CD4-positive, alpha-beta T cell (primary cell): ENCODE measurements around the gene SGMS2. TPM values are rescaled to one million over a fixed set of nuclear protein-coding genes. Genes with fewer than 3 reads are reported as not detected.
"Not testable (repeated sequence)": the region's sequence is repeated elsewhere in the genome, so short reads cannot be mapped to it uniquely, and the experiment has no call there.

Source experiments
- ATAC-seq: fragments of 200-7000 bp; cut with Tn5 transposase; one replicate; pipeline ENCODE4 v1.10.0; 2022; ENCODE audit warnings: mild to moderate bottlenecking; ENCODE audit not compliant: poor library complexity
- CTCF ChIA-PET: fragments of 350-600 bp; sonication (Branson Sonifier 250); formaldehyde crosslinking; loops from one replicate; lab custom pipeline; 2021; ENCODE audit warnings: antibody characterized with exemption, inconsistent platforms; lab: Charles Lee
- POLR2A ChIA-PET: fragments of 350-600 bp; sonication (Branson Sonifier 250); formaldehyde crosslinking; loops from one replicate; lab custom pipeline; 2021; ENCODE audit warnings: antibody characterized with exemption, inconsistent platforms; lab: Charles Lee
- DNase-seq, 14 experiments: peaks; one replicate each; pipeline ENCODE4 v3.0.0-alpha.2; 2013 to 2020; ENCODE audit warnings: mixed read lengths in 2 of 14
- H3K27ac ChIP-seq, 2 donors: one replicate each; pipeline versions ENCODE4 v1.5.1 to v1.7.0; 2013; ENCODE audit warnings: low read length in 2 of 2, low read depth in 1 of 2, mild to moderate bottlenecking in 1 of 2
- H3K27me3 ChIP-seq, 2 experiments: 1 replicate in 1 of 2; 2 replicates in 1 of 2; pipeline versions ENCODE4 v1.6.1 to v1.7.0; 2013; ENCODE audit warnings: low read length in 2 of 2, control low read depth in 1 of 2, mild to moderate bottlenecking in 1 of 2, moderate library complexity in 1 of 2; ENCODE audit not compliant: insufficient read depth in 2 of 2, control insufficient read depth in 1 of 2
- H3K36me3 ChIP-seq: one replicate; pipeline ENCODE4 v1.6.1; 2013; ENCODE audit warnings: low read length, control low read depth; ENCODE audit not compliant: insufficient read depth
- H3K4me1 ChIP-seq: one replicate; pipeline ENCODE4 v1.6.1; 2013; ENCODE audit warnings: low read length, control low read depth; ENCODE audit not compliant: insufficient read depth
- H3K4me3 ChIP-seq: one replicate; pipeline ENCODE4 v1.5.1; 2013; ENCODE audit warnings: mild to moderate bottlenecking, low read length, moderate library complexity
- H3K9me3 ChIP-seq, 2 experiments: 1 replicate in 1 of 2; 2 replicates in 1 of 2; pipeline versions ENCODE4 v1.6.1 to v1.7.0; 2013; ENCODE audit warnings: low read length in 2 of 2, mild to moderate bottlenecking in 2 of 2, control low read depth in 1 of 2, moderate library complexity in 1 of 2; ENCODE audit not compliant: control insufficient read depth in 1 of 2, insufficient read depth in 1 of 2
- H3K27ac Mint-ChIP-seq: one replicate; pipeline ENCODE4 v1.8.0; 2020; ENCODE audit warnings: mixed read lengths
- H3K27me3 Mint-ChIP-seq: one replicate; pipeline ENCODE4 v1.8.0; 2021; ENCODE audit warnings: mixed read lengths
- H3K36me3 Mint-ChIP-seq: one replicate; pipeline ENCODE4 v1.8.0; 2021; ENCODE audit warnings: low read depth, mixed read lengths
- H3K4me1 Mint-ChIP-seq: one replicate; pipeline ENCODE4 v1.8.0; 2021; ENCODE audit warnings: low read depth, mixed read lengths
- H3K4me3 Mint-ChIP-seq: one replicate; pipeline ENCODE4 v1.8.0; 2020; ENCODE audit warnings: mild to moderate bottlenecking, mixed read lengths
- H3K9me3 Mint-ChIP-seq: one replicate; pipeline ENCODE4 v1.8.0; 2020; ENCODE audit warnings: mixed read lengths
- CTCF ChIP-seq: fragments of 200-600 bp; IDR thresholded peaks from one replicate; pipeline ENCODE4 v1.8.0; 2022; ENCODE audit warnings: antibody characterized with exemption, mild to moderate bottlenecking
- intact Hi-C, 2 experiments: fragments of 100-400 bp; cut with DNase I in 1 of 2; cut with micrococcal nuclease in 1 of 2; formaldehyde crosslinking; loops; one replicate each; pipeline versions ENCODE4 v1.15.1 to v1.9.0; 2023 to 2025; cut with DNase I, micrococcal nuclease
- total RNA-seq, 174 experiments: library from RNA in 2 of 174; stranded (reverse) in 2 of 174; gene quantifications; one replicate each; pipeline ENCODE4 v1.2.3 and lab custom pipeline; 2021 to 2026

The SGMS2 gene
- total RNA-seq, 2 experiments from 2014 or later = 0.08 TPM; not detected in 1

DNA sequence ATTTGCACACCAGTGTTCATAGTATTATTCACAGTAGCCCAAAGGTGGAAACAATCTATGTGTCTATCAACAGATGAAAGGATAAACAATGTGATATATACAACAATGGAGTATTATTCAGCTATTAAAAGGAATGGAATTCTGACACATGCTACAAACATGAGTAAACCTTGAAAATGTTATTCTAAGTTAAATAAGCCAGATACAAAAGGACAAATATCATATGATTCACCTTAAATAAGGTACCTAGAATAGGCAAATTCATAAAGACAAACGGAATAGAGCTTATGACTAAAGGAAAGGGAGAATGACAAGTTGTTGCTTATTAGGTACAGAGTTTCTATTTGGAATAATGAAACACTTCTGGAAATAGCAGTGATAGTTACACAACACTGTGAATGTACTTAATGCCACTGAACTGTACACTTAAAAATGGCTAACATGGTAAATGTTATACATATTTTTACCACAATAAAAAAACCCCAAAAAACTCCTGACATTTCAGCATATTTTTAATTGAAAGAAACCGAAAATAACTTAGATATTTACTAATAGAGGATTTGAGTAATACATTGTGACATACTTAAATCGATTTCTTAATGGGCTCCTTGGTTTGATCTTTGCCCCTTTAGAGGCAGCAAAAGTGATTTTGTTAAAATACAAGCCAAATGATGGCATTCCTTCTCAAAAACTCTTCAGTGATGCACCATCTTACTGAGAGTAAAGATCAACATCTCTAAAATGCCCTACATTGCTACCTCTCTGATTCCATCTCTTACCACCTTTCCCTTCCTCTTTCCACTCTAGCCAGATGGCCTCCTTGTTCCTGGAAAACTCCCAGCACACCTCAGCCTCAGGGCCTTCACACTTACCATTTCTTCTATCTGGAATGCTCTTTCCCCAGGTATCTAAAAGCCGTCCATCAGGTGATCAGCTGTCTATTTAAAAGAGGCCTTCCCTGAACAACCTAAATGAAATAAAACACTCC is 98.0 kb downstream of the SGMS2 start:
- intact Hi-C loops = no loop called here
- Mint-ChIP-seq H3K27ac (no peak overlapping the region), H3K36me3 (no peaks in the 10 kb centered on the region), H3K4me1 (no peaks in the 10 kb centered on the region), H3K9me3 (peaks cover 6% of the 10 kb centered on the region), H3K27me3 (peaks cover 6% of the 10 kb centered on the region), H3K4me3 (no peak overlapping the region)
- no peak for ATAC-seq
- no peak for TF ChIP-seq CTCF
- H3K9me3 ChIP-seq = peaks cover 0 to 10% of the 10 kb centered on the region in 2 experiments
- H3K36me3 ChIP-seq = no peaks in the 10 kb centered on the region
- H3K27me3 ChIP-seq = no peaks in the 10 kb centered on the region
- no peak for DNase-seq
- no peak overlapping the region for H3K4me3 ChIP-seq
- ChIA-PET POLR2A (no interaction called here), CTCF (interaction anchor here (1.1 kb wide), 1 partner anchor 1492 kb away, joined by 3 read pairs; no protein-coding TSS in a partner anchor)
- no peaks in the 10 kb centered on the region for H3K4me1 ChIP-seq
- no peak overlapping the region for H3K27ac ChIP-seq

DNA sequence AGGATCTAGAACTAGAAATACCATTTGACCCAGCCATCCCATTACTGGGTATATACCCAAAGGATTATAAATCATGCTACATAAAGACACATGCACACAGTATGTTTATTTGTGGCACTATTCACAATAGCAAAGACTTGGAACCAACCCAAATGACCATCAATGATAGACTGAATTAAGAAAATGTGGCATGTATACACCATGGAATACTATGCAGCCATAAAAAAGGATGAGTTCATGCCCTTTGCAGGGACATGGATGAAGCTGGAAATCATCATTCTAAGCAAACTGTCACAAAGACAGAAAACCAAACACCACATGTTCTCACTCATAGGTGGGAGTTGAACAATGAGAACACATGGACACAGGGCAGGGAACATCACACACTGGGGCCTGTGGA is 101.0 kb downstream of the SGMS2 start:
- H3K4me3 ChIP-seq, intact Hi-C loops, H3K27ac Mint-ChIP-seq, H3K4me3 Mint-ChIP-seq, POLR2A ChIA-PET, CTCF ChIA-PET, H3K9me3 ChIP-seq, DNase-seq, H3K27me3 Mint-ChIP-seq, H3K36me3 ChIP-seq, H3K4me1 ChIP-seq, H3K4me1 Mint-ChIP-seq, H3K36me3 Mint-ChIP-seq, H3K27me3 ChIP-seq, H3K27ac ChIP-seq, ATAC-seq, H3K9me3 Mint-ChIP-seq: not testable (repeated sequence)

GRCh38 chr4:107926875-107927274 is 102.1 kb downstream of the SGMS2 start:
- intact Hi-C loops, H3K4me3 ChIP-seq, H3K4me1 ChIP-seq, H3K27me3 ChIP-seq, H3K36me3 Mint-ChIP-seq, H3K4me3 Mint-ChIP-seq, H3K27me3 Mint-ChIP-seq, DNase-seq, H3K9me3 ChIP-seq, H3K27ac ChIP-seq, POLR2A ChIA-PET, H3K36me3 ChIP-seq, ATAC-seq, H3K27ac Mint-ChIP-seq, H3K9me3 Mint-ChIP-seq: not testable (repeated sequence)
- CTCF ChIA-PET = interaction anchor here (0.7 kb wide), 1 partner anchor 11 kb away, joined by 3 read pairs; no protein-coding TSS in a partner anchor
- H3K4me1 Mint-ChIP-seq = peaks cover 13% of the 10 kb centered on the region
